ENCODE results near the gene CYYR1.

- no peak for TF ChIP-seq CTCF (IDR thresholded peaks at IDR 0.05)
- TF ChIP-seq ZFX (IDR thresholded peaks at IDR 0.05; ENCODE audit: borderline replicate concordance), result no peak
Observed at GRCh38 chr21:26563856-26564503, 9.1 kb downstream of the CYYR1 start.
